Panc1 (cell line): ENCODE results near the gene CDKAL1. TPM values are rescaled to one million over a fixed set of nuclear protein-coding genes. Genes with fewer than 3 reads are reported as not detected.

Experiments used
- ATAC-seq: fragments of 200-7000 bp; cut with Tn5 transposase; 2 replicates; pipeline ENCODE4 v1.9.1; 2020; ENCODE audit warnings: mild to moderate bottlenecking, moderate library complexity
- BruUV-seq: library from RNA; stranded (reverse); fragments of 400-500 nt; replicated peaks from 2 replicates; lab custom pipeline; 2021; lab: Mats Ljungman, UMichigan
- CTCF ChIA-PET: fragments of 300-600 bp; sonication (Branson Sonifier 250); formaldehyde crosslinking; loops from one replicate; lab custom pipeline; 2022; ENCODE audit warnings: antibody characterized with exemption; lab: Charles Lee
- POLR2A ChIA-PET: fragments of 300-600 bp; sonication (Branson Sonifier 250); formaldehyde crosslinking; loops from one replicate; lab custom pipeline; 2022; ENCODE audit warnings: antibody characterized with exemption; lab: Charles Lee
- DNase-seq: peaks from one replicate; pipeline ENCODE4 v3.0.0-alpha.2; 2010; ENCODE audit warnings: low read depth, low spot score
- H3K27ac ChIP-seq: 2 replicates; pipeline ENCODE4 v1.5.1; 2011; ENCODE audit warnings: mild to moderate bottlenecking, low read length, inconsistent platforms
- H3K27me3 ChIP-seq: fragments of 200-500 bp; sonication (Bioruptor generic); 2 replicates; pipeline ENCODE4 v1.6.0; 2014; ENCODE audit warnings: low read length, inconsistent platforms; ENCODE audit not compliant: control insufficient read depth, insufficient read depth
- H3K36me3 ChIP-seq: fragments of 200-500 bp; sonication (Bioruptor generic); 2 replicates; pipeline ENCODE4 v1.5.1; 2014; ENCODE audit warnings: inconsistent platforms, mild to moderate bottlenecking, low read length, moderate library complexity; ENCODE audit not compliant: control insufficient read depth, insufficient read depth
- H3K4me1 ChIP-seq: 2 replicates; pipeline ENCODE4 v1.5.1; 2011; ENCODE audit warnings: inconsistent platforms, mild to moderate bottlenecking, low read length, moderate library complexity; ENCODE audit not compliant: control insufficient read depth, insufficient read depth
- H3K4me3 ChIP-seq, 2 experiments: 2 replicates each; pipeline ENCODE4 v1.5.1; 2011 to 2012; ENCODE audit warnings: low read depth in 2 of 2, low read length in 2 of 2, mild to moderate bottlenecking in 2 of 2, inconsistent platforms in 1 of 2, moderate library complexity in 1 of 2
- H3K9me3 ChIP-seq: fragments of 200-500 bp; sonication (Bioruptor generic); 2 replicates; pipeline ENCODE4 v1.5.1; 2014; ENCODE audit warnings: low read depth, mild to moderate bottlenecking, inconsistent platforms, low read length, moderate library complexity; ENCODE audit not compliant: control insufficient read depth, insufficient read depth
- POLR2AphosphoS5 ChIP-seq: IDR thresholded peaks from 2 replicates; pipeline ENCODE4 v1.6.1; 2012; ENCODE audit warnings: mild to moderate bottlenecking, low read depth, low read length, moderate library complexity
- SIN3A ChIP-seq: IDR thresholded peaks from 2 replicates; pipeline ENCODE4 v1.6.1; 2012; ENCODE audit warnings: low read depth, mild to moderate bottlenecking, low read length, moderate library complexity, borderline replicate concordance; ENCODE audit not compliant: insufficient read depth
- TCF7L2 ChIP-seq: IDR thresholded peaks from 2 replicates; pipeline ENCODE4 v1.6.1; 2011; ENCODE audit warnings: mild to moderate bottlenecking, low read depth, low read length, inconsistent platforms
- in situ Hi-C: cut with HindIII; loops from 2 replicates; pipeline ENCODE4 v1.10.0; 2016; ENCODE audit warnings: low sequenced_read_pairs, low pct_unique_long_range_greater_than_20kb
- intact Hi-C: fragments of 100-400 bp; cut with micrococcal nuclease; formaldehyde crosslinking; loops from one replicate; pipeline ENCODE4 v1.10.0; 2022; ENCODE audit not compliant: unreplicated experiment
- total RNA-seq: library from RNA; stranded (reverse); gene quantifications from one replicate; pipeline ENCODE4 v1.2.1, GENCODE V29; 2021; ENCODE audit not compliant: unreplicated experiment
- TF ChIP-seq, protein P1 (sequence below): fragments of 450-650 bp; IDR thresholded peaks from 2 replicates; pipeline ENCODE4 v1.5.1; 2017; ENCODE audit warnings: mild to moderate bottlenecking
- TF ChIP-seq, protein P2 (sequence below), 2 experiments: IDR thresholded peaks; 2 replicates each; pipeline ENCODE4 v1.6.1; 2011 to 2012; ENCODE audit warnings: low read depth in 2 of 2, control low read depth in 1 of 2, low read length in 1 of 2, mild to moderate bottlenecking in 1 of 2, moderate library complexity in 1 of 2; ENCODE audit not compliant: insufficient read depth in 1 of 2

CDKAL1 gene
- total RNA-seq, 1 experiment from 2014 or later, result 14.5 TPM

DNA sequence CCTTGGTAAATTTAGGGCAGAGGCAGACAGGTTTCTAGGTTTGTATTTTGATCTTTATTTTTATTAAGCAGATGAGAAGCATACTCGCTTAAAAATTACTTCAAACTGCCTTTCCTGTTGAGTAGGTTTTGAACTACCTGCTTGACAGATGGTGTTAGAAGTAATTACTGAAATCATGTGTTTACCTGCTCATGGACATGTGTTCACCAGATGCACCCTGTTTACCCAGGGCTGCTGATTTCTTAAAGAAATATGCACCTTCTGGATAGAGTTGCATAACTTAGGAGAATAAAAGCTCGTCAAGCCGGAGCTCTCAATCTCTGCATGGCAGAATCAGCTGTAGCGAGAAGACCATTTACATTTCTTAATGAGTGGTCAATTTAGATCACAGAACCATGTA lies 165.1 kb downstream of the CDKAL1 start:
- Histone ChIP-seq H3K27me3 (no peaks in the 10 kb centered on the region), H3K4me3 (no peak overlapping the region), H3K36me3 (0 out of 2 replicates have a peak, but pooled peaks cover 2% of the 10 kb centered on the region), H3K27ac (no peak overlapping the region), H3K9me3 (no peaks in the 10 kb centered on the region), H3K4me1 (no peaks in the 10 kb centered on the region)
- TF ChIP-seq, protein P1, sequence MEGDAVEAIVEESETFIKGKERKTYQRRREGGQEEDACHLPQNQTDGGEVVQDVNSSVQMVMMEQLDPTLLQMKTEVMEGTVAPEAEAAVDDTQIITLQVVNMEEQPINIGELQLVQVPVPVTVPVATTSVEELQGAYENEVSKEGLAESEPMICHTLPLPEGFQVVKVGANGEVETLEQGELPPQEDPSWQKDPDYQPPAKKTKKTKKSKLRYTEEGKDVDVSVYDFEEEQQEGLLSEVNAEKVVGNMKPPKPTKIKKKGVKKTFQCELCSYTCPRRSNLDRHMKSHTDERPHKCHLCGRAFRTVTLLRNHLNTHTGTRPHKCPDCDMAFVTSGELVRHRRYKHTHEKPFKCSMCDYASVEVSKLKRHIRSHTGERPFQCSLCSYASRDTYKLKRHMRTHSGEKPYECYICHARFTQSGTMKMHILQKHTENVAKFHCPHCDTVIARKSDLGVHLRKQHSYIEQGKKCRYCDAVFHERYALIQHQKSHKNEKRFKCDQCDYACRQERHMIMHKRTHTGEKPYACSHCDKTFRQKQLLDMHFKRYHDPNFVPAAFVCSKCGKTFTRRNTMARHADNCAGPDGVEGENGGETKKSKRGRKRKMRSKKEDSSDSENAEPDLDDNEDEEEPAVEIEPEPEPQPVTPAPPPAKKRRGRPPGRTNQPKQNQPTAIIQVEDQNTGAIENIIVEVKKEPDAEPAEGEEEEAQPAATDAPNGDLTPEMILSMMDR, result no peak
- TF ChIP-seq TCF7L2, result no peak
- no peak for TF ChIP-seq SIN3A
- no peak for TF ChIP-seq POLR2AphosphoS5
- TF ChIP-seq, protein P2, sequence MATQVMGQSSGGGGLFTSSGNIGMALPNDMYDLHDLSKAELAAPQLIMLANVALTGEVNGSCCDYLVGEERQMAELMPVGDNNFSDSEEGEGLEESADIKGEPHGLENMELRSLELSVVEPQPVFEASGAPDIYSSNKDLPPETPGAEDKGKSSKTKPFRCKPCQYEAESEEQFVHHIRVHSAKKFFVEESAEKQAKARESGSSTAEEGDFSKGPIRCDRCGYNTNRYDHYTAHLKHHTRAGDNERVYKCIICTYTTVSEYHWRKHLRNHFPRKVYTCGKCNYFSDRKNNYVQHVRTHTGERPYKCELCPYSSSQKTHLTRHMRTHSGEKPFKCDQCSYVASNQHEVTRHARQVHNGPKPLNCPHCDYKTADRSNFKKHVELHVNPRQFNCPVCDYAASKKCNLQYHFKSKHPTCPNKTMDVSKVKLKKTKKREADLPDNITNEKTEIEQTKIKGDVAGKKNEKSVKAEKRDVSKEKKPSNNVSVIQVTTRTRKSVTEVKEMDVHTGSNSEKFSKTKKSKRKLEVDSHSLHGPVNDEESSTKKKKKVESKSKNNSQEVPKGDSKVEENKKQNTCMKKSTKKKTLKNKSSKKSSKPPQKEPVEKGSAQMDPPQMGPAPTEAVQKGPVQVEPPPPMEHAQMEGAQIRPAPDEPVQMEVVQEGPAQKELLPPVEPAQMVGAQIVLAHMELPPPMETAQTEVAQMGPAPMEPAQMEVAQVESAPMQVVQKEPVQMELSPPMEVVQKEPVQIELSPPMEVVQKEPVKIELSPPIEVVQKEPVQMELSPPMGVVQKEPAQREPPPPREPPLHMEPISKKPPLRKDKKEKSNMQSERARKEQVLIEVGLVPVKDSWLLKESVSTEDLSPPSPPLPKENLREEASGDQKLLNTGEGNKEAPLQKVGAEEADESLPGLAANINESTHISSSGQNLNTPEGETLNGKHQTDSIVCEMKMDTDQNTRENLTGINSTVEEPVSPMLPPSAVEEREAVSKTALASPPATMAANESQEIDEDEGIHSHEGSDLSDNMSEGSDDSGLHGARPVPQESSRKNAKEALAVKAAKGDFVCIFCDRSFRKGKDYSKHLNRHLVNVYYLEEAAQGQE (IDR thresholded peaks at IDR 0.05; ENCODE audit: insufficient read depth in 1 of 2, low read depth in 2 of 2, low read length in 1 of 2), result no peak
- intact Hi-C loops, result no loop called here
- ChIA-PET POLR2A (no interaction called here), CTCF (no interaction called here)
- in situ Hi-C loops, result no loop called here
- no TSS peak for BruUV-seq
- DNase-seq, result no peak
- ATAC-seq, result no peak

DNA sequence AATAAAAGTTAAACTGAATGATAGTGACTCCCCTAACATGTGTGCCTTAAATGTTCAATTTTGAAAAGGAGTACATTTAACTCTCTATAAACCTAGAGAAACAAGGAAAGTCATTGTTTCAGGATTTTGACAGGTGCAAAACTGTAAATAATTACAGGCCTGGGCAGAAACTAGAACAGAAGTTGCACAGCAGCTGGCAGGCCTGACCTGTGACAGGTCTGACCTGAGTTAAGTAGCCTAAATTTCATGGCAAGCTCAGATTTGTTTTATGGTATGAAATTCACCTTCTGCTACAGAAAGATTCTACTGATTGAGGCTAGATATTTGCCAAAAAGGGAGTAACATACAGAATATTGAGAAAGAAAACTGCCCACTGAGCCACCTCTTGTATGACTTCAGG lies 166.1 kb downstream of the CDKAL1 start:
- Histone ChIP-seq H3K4me3 (no peak overlapping the region), H3K36me3 (0 out of 2 replicates have a peak, but pooled peaks cover 2% of the 10 kb centered on the region), H3K27ac (no peak overlapping the region), H3K9me3 (no peaks in the 10 kb centered on the region), H3K4me1 (no peaks in the 10 kb centered on the region), H3K27me3 (no peaks in the 10 kb centered on the region)
- no peak for TF ChIP-seq TCF7L2
- TF ChIP-seq, protein P1, result no peak
- TF ChIP-seq, protein P2 (IDR thresholded peaks at IDR 0.05; ENCODE audit: insufficient read depth in 1 of 2, low read depth in 2 of 2, low read length in 1 of 2), result no peak
- TF ChIP-seq SIN3A, result no peak
- TF ChIP-seq POLR2AphosphoS5, result no peak
- BruUV-seq, result no TSS peak
- CTCF ChIA-PET, result no interaction called here
- DNase-seq (no peak), ATAC-seq (no peak)
- intact Hi-C loops, result no loop called here
- POLR2A ChIA-PET, result no interaction called here
- in situ Hi-C loops, result no loop called here
